Parathyroid adenoma (tissue), 2 donors: ENCODE results near the gene TOMM34.

Experiments
- H2AFZ ChIP-seq: fragments of 300-600 bp; sonication (generic); one replicate; pipeline ENCODE4 v1.7.0; 2017; ENCODE audit warnings: antibody characterized with exemption, mild to moderate bottlenecking
- H3K27ac ChIP-seq: fragments of 300-600 bp; sonication (generic); one replicate; pipeline ENCODE4 v1.7.0; 2017
- H3K27me3 ChIP-seq: fragments of 300-600 bp; sonication (generic); one replicate; pipeline ENCODE4 v1.7.0; 2017; ENCODE audit warnings: low read length; ENCODE audit not compliant: control insufficient read depth, insufficient read depth
- H3K36me3 ChIP-seq: fragments of 300-600 bp; sonication (generic); one replicate; pipeline ENCODE4 v1.7.0; 2017; ENCODE audit warnings: low read length; ENCODE audit not compliant: control insufficient read depth, insufficient read depth
- H3K4me1 ChIP-seq: fragments of 300-600 bp; sonication (generic); one replicate; pipeline ENCODE4 v1.7.0; 2017; ENCODE audit warnings: control low read depth
- H3K4me2 ChIP-seq: fragments of 300-600 bp; sonication (generic); one replicate; pipeline ENCODE4 v1.7.0; 2017; ENCODE audit warnings: low read length
- H3K4me3 ChIP-seq: fragments of 300-600 bp; sonication (generic); one replicate; pipeline ENCODE4 v1.7.0; 2017; ENCODE audit warnings: low read depth, low read length
- H3K79me2 ChIP-seq: fragments of 300-600 bp; sonication (generic); one replicate; pipeline ENCODE4 v1.7.0; 2017; ENCODE audit warnings: control low read depth
- H3K9ac ChIP-seq: fragments of 300-600 bp; sonication (generic); one replicate; pipeline ENCODE4 v1.7.0; 2017; ENCODE audit warnings: mild to moderate bottlenecking
- H3K9me3 ChIP-seq: fragments of 300-600 bp; sonication (generic); one replicate; pipeline ENCODE4 v1.7.0; 2017; ENCODE audit warnings: low read length; ENCODE audit not compliant: control insufficient read depth
- TF ChIP-seq, protein P1 (sequence below): fragments of 300-600 bp; sonication (generic); IDR thresholded peaks from one replicate; pipeline ENCODE4 v1.7.0; 2017; ENCODE audit warnings: antibody characterized with exemption, mild to moderate bottlenecking
- donor health status: primary hyperparathyroidism.

The TOMM34 gene

DNA sequence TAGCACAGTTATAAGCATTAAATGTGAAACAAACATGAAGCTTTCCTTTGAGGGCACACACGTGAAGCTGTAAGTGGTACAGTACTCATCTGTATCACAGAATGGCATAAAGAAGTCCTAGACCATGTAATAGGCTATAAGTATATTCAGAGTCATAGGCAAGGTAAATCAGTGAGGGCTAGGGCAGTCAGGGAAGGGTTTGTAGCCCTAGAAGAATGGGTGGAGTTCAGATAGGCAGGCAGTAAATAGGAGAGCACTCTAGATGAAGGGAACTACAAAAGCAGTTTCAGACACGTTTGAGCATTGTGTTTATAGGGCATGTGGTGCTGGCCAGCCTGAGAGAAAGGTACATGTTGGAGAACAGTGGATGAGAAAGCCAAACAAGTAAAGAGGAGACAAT lies 65.2 kb downstream of the TOMM34 start:
- Histone ChIP-seq H3K9ac (no peak overlapping the region), H3K27ac (no peak overlapping the region), H3K4me1 (peaks cover 20% of the 10 kb centered on the region), H3K79me2 (peaks cover 44% of the 10 kb centered on the region), H3K27me3 (no peaks in the 10 kb centered on the region), H3K4me2 (no peak overlapping the region), H2AFZ (no peak overlapping the region), H3K4me3 (no peak overlapping the region), H3K9me3 (no peaks in the 10 kb centered on the region), H3K36me3 (no peaks in the 10 kb centered on the region)
- TF ChIP-seq, protein P1, sequence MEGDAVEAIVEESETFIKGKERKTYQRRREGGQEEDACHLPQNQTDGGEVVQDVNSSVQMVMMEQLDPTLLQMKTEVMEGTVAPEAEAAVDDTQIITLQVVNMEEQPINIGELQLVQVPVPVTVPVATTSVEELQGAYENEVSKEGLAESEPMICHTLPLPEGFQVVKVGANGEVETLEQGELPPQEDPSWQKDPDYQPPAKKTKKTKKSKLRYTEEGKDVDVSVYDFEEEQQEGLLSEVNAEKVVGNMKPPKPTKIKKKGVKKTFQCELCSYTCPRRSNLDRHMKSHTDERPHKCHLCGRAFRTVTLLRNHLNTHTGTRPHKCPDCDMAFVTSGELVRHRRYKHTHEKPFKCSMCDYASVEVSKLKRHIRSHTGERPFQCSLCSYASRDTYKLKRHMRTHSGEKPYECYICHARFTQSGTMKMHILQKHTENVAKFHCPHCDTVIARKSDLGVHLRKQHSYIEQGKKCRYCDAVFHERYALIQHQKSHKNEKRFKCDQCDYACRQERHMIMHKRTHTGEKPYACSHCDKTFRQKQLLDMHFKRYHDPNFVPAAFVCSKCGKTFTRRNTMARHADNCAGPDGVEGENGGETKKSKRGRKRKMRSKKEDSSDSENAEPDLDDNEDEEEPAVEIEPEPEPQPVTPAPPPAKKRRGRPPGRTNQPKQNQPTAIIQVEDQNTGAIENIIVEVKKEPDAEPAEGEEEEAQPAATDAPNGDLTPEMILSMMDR: no peak
